Breast epithelium (tissue), 3 donors: Measurements from ENCODE around the gene STX8.

Experiments used
- CTCF ChIP-seq, 3 donors: fragments of 450-650 bp; IDR thresholded peaks; one replicate each; pipeline ENCODE4 v1.5.1; 2016 to 2017; ENCODE audit warnings: antibody characterized with exemption in 3 of 3, mild to moderate bottlenecking in 3 of 3, moderate library complexity in 3 of 3
- POLR2AphosphoS5 ChIP-seq, 3 donors: sonication (generic); formaldehyde crosslinking; IDR thresholded peaks; one replicate each; pipeline ENCODE4 v1.6.1; 2017; ENCODE audit warnings: antibody characterized with exemption in 3 of 3

GRCh38 chr17:9285602-9286427, 289.8 kb downstream of the STX8 start:
- no peak for TF ChIP-seq POLR2AphosphoS5 (IDR thresholded peaks at IDR 0.05)
- TF ChIP-seq CTCF (IDR thresholded peaks at IDR 0.05): no peak
